Measurements from ENCODE around the gene PRELID2. TPM values are rescaled to one million over a fixed set of nuclear protein-coding genes. Genes with fewer than 3 reads are reported as not detected.

The PRELID2 gene
- total RNA-seq, 1 experiment from 2014 or later, result 27.7 TPM

- no peaks in the 10 kb centered on the region for H3F3A ChIP-seq (ENCODE audit: insufficient read depth, low read depth)
- no peaks in the 10 kb centered on the region for H3K9me2 ChIP-seq (ENCODE audit: insufficient read depth)
- BruUV-seq (replicated peaks), result no TSS peak
- H3K27ac ChIP-seq, result no peak overlapping the region
- no peaks in the 10 kb centered on the region for H3K9me3 ChIP-seq (ENCODE audit: insufficient read depth, low read depth)
- POLR2A ChIA-PET (ENCODE audit: unreplicated experiment), result no interaction called here
- no peaks in the 10 kb centered on the region for H4K20me1 ChIP-seq (ENCODE audit: insufficient read depth)
- no peak overlapping the region for H3K4me3 ChIP-seq
- no peaks in the 10 kb centered on the region for H3K79me2 ChIP-seq (ENCODE audit: low read depth)
- no peaks in the 10 kb centered on the region for H3K27me3 ChIP-seq (ENCODE audit: insufficient read depth, low read depth)
- no peaks in the 10 kb centered on the region for H3K4me1 ChIP-seq (replicated peaks; ENCODE audit: insufficient read depth)
- H3K36me3 ChIP-seq (ENCODE audit: low read depth), result no peaks in the 10 kb centered on the region
- H3K4me2 ChIP-seq, result no peak overlapping the region
- CTCF ChIA-PET, result no interaction called here
- no peak for DNase-seq
- TF ChIP-seq, protein P1, sequence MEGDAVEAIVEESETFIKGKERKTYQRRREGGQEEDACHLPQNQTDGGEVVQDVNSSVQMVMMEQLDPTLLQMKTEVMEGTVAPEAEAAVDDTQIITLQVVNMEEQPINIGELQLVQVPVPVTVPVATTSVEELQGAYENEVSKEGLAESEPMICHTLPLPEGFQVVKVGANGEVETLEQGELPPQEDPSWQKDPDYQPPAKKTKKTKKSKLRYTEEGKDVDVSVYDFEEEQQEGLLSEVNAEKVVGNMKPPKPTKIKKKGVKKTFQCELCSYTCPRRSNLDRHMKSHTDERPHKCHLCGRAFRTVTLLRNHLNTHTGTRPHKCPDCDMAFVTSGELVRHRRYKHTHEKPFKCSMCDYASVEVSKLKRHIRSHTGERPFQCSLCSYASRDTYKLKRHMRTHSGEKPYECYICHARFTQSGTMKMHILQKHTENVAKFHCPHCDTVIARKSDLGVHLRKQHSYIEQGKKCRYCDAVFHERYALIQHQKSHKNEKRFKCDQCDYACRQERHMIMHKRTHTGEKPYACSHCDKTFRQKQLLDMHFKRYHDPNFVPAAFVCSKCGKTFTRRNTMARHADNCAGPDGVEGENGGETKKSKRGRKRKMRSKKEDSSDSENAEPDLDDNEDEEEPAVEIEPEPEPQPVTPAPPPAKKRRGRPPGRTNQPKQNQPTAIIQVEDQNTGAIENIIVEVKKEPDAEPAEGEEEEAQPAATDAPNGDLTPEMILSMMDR (conservative IDR thresholded peaks at IDR 0.05), result no peak
- TF ChIP-seq EZH2 (IDR thresholded peaks at IDR 0.05; ENCODE audit: low read depth), result no peak
- intact Hi-C loops (cut with micrococcal nuclease; ENCODE audit: unreplicated experiment), result no loop called here
- H2AFZ ChIP-seq, result no peak overlapping the region
Observed at GRCh38 chr5:145787001-145787400, 48.1 kb downstream of the PRELID2 start.

DNA sequence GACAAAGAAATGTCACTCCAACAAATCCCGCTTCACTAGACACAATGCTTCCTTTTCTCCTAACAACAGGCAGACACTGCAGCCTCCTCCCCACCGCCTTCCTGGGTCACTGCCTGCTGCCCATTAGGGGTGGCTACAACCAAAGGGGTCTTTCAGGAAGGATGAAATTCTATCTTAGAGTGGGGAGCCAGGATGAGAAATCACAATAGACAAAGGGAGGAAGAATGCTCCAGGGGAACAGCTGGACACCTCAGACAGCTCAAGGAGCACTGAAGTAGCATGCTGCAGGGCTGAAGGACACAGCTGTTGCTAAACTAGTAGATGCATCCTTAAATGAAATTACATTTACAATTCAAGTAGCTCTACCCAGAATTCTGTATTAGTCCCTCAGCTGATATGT, 54.2 kb downstream of the PRELID2 start:
- TF ChIP-seq, protein P1 (conservative IDR thresholded peaks at IDR 0.05), result no peak
- TF ChIP-seq EZH2 (IDR thresholded peaks at IDR 0.05; ENCODE audit: low read depth), result no peak
- Histone ChIP-seq H3F3A (ENCODE audit: insufficient read depth, low read depth) (no peaks in the 10 kb centered on the region), H3K4me3 (no peak overlapping the region), H3K9me3 (ENCODE audit: insufficient read depth, low read depth) (no peaks in the 10 kb centered on the region), H3K4me1 (replicated peaks; ENCODE audit: insufficient read depth) (peaks cover 6% of the 10 kb centered on the region; the same call in 1 of the 2 replicates), H3K4me2 (no peak overlapping the region), H3K79me2 (ENCODE audit: low read depth) (no peaks in the 10 kb centered on the region), H2AFZ (no peak overlapping the region), H3K27me3 (ENCODE audit: insufficient read depth, low read depth) (no peaks in the 10 kb centered on the region), H4K20me1 (ENCODE audit: insufficient read depth) (no peaks in the 10 kb centered on the region), H3K9me2 (ENCODE audit: insufficient read depth) (no peaks in the 10 kb centered on the region), H3K36me3 (ENCODE audit: low read depth) (no peaks in the 10 kb centered on the region), H3K27ac (no peak overlapping the region)
- no TSS peak for BruUV-seq (replicated peaks)
- intact Hi-C loops (cut with micrococcal nuclease; ENCODE audit: unreplicated experiment), result no loop called here
- DNase-seq, result no peak
- CTCF ChIA-PET, result no interaction called here
- POLR2A ChIA-PET (ENCODE audit: unreplicated experiment), result no interaction called here

DNA sequence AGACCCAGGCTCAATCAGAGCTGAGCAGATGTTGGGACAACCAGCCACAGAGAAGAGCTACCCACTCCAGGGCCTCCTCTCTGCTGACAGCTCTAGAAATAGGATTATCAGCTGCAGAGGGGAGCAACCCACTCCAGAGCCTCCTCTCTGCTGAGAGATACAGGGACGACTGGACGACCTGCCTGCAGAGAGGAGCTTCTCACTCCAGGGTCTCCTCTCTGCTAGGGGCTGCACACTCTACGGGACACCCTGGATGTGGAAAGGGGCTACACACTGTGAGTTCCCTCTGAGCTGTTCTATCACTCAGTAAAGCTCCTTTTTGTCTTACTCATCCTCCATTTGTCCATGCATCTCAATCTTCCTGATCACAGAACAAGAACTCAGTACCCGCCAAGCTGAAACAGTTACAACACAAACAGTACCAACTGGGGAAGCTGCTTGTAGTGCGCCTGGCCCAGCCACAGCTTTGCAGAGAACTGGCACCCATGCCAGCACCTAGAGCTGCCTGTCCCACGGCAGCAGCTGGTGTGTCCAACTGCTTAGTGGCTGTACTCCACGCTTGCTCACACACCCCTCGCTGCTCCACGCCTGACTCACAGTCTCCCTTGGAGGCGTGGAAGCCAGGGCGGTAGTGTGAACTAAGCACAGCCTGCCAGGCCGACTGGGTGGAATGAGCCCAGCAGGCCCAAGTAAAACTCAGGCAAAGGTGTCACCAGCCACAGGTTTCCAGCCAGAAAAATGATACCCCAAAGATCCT, 56.8 kb downstream of the PRELID2 start:
- no peaks in the 10 kb centered on the region for H3K79me2 ChIP-seq (ENCODE audit: low read depth)
- no peak overlapping the region for H3K27ac ChIP-seq
- no peak overlapping the region for H2AFZ ChIP-seq
- no peaks in the 10 kb centered on the region for H3K36me3 ChIP-seq (ENCODE audit: low read depth)
- H3K9me3 ChIP-seq (ENCODE audit: insufficient read depth, low read depth), result no peaks in the 10 kb centered on the region
- no peak overlapping the region for H3K4me2 ChIP-seq
- no TSS peak for BruUV-seq (replicated peaks)
- no peaks in the 10 kb centered on the region for H4K20me1 ChIP-seq (ENCODE audit: insufficient read depth)
- no peak overlapping the region for H3K4me3 ChIP-seq
- TF ChIP-seq, protein P1 (conservative IDR thresholded peaks at IDR 0.05), result no peak
- TF ChIP-seq EZH2 (IDR thresholded peaks at IDR 0.05; ENCODE audit: low read depth), result no peak
- intact Hi-C loops (cut with micrococcal nuclease; ENCODE audit: unreplicated experiment), result no loop called here
- no peak for DNase-seq
- H3F3A ChIP-seq (ENCODE audit: insufficient read depth, low read depth), result no peaks in the 10 kb centered on the region
- H3K4me1 ChIP-seq (replicated peaks; ENCODE audit: insufficient read depth), result peaks cover 12% of the 10 kb centered on the region
- ChIA-PET CTCF (no interaction called here), POLR2A (ENCODE audit: unreplicated experiment) (no interaction called here)
- no peaks in the 10 kb centered on the region for H3K27me3 ChIP-seq (ENCODE audit: insufficient read depth, low read depth)
- H3K9me2 ChIP-seq (ENCODE audit: insufficient read depth), result no peaks in the 10 kb centered on the region

All from PC-9 (cell line).